ENCODE measurements around the gene MYH15. TPM values are rescaled to one million over a fixed set of nuclear protein-coding genes. Genes with fewer than 3 reads are reported as not detected.

Gene MYH15
- total RNA-seq, result 0.84 TPM

DNA sequence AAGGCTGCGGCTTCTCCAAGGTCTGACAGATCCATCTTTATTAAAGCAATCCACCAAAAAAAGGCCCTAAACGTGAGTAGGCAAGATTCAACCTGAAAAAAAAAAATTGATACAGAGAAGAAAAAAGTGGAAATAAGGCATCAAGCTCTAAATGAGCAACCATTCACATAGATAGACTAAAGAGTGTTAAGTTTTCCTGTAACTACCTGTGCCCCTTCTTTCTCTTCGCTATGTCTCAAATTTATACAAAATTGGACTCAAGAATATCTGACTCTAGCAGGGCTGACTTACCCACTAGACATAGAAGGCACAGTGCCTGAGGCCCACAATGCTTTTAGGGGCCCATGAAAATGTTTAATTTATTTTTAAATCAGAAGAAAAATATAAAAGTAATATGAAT is at the start of gene MYH15:
Gene MYH15 (minus strand): TSS at position 101 of the 400 bp plus-strand sequence. CDS start 66 bp downstream, at position 35.
- H3K4me1 ChIP-seq (ENCODE audit: insufficient read depth, low read length), result no peaks in the 10 kb centered on the region
- no peaks in the 10 kb centered on the region for H3K9me3 ChIP-seq (ENCODE audit: low read depth, low read length)
- no peak within 1 kb of the TSS for H3K4me3 ChIP-seq (ENCODE audit: low read length)
- no peaks in the 10 kb centered on the region for H3K27me3 ChIP-seq (ENCODE audit: insufficient read depth, low read length)

DNA sequence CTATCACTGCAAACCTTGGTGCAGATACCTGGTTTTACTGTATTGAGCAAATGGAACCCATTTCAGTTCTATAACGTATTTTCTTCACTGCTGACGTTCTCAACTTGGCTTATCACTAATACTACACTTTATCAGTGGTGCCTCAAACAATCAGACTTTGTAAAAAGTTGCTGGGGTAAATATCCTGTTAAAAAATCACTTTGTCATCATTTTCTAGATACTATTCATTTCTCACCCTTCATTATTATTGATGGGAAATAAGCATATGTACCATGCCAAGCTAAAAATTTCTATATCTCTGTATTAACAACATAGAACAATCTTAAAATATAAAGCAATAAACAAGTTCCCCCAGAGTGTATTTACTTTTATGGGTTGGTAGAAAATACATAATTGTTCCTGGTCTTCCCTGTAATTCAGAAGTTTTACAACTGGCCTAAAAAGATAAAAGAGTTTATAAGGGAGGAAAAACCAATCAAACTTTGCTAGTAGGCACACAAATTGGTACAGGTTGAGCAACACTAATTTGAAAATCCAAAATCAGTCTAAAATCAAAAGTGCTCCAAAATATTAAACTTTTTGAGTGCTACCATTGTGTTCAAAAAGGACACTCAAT is 45.7 kb upstream of the MYH15 start:
- H3K4me1 ChIP-seq (ENCODE audit: insufficient read depth, low read length), result no peaks in the 10 kb centered on the region
- H3K27me3 ChIP-seq (ENCODE audit: insufficient read depth, low read length), result no peaks in the 10 kb centered on the region
- no peak overlapping the region for H3K4me3 ChIP-seq (ENCODE audit: low read length)
- H3K9me3 ChIP-seq (ENCODE audit: low read depth, low read length), result no peaks in the 10 kb centered on the region

GRCh38 chr3:108554913-108555571 is 44.6 kb upstream of the MYH15 start:
- H3K27me3 ChIP-seq (ENCODE audit: insufficient read depth, low read length), result no peaks in the 10 kb centered on the region
- no peak overlapping the region for H3K4me3 ChIP-seq (ENCODE audit: low read length)
- no peaks in the 10 kb centered on the region for H3K9me3 ChIP-seq (ENCODE audit: low read depth, low read length)
- H3K4me1 ChIP-seq (ENCODE audit: insufficient read depth, low read length), result no peaks in the 10 kb centered on the region

DNA sequence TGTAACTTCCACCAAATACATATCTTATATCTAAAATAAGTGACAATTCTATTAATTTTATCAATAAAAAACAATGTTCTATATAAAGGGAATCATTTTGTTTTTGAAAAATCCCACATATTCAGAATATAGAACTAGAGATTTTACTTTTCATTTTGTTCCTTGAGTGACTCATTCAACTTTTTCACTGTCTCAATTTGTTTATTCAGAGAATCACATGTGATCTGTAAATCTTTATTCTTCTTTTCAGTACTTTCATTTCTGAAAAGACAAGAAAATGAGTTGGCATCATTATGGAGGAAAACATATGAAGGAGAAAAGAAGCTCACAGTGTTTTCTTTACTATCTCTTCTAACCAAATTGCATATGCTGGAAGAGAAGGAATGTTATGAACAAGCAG is 43.8 kb upstream of the MYH15 start:
- Histone ChIP-seq H3K4me3 (ENCODE audit: low read length) (no peak overlapping the region), H3K9me3 (ENCODE audit: low read depth, low read length) (no peaks in the 10 kb centered on the region), H3K4me1 (ENCODE audit: insufficient read depth, low read length) (no peaks in the 10 kb centered on the region), H3K27me3 (ENCODE audit: insufficient read depth, low read length) (no peaks in the 10 kb centered on the region)

GRCh38 chr3:108552267-108553159 is 42.1 kb upstream of the MYH15 start:
- Histone ChIP-seq H3K4me3 (ENCODE audit: low read length) (no peak overlapping the region), H3K27me3 (ENCODE audit: insufficient read depth, low read length) (no peaks in the 10 kb centered on the region)

DNA sequence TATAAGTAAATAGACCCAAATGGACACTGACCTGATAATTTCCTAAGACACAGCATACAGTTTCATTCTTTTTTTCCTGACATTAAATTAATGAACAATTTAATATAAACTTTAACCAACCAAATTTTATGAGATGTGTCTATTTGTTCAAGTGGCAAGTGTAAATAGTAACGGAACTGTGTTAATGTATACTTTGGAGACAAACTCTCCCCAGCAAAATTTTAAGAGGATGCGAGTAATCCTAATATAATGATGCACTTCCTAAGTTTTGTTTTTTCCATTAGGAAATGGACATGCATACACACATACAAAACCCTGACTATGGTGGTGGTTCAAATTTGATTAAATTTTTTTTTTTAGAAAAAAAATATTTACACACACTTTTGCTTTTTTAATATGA is 38.5 kb upstream of the MYH15 start:
- Histone ChIP-seq H3K4me1 (ENCODE audit: insufficient read depth, low read length) (no peaks in the 10 kb centered on the region), H3K4me3 (ENCODE audit: low read length) (no peak overlapping the region), H3K9me3 (ENCODE audit: low read depth, low read length) (no peaks in the 10 kb centered on the region), H3K27me3 (ENCODE audit: insufficient read depth, low read length) (no peaks in the 10 kb centered on the region)

More at GRCh38 chr3:108552267-108553159, 42.1 kb upstream of the MYH15 start:
- H3K4me1 ChIP-seq (ENCODE audit: insufficient read depth, low read length), result no peaks in the 10 kb centered on the region
- H3K9me3 ChIP-seq (ENCODE audit: low read depth, low read length), result no peaks in the 10 kb centered on the region

GRCh38 chr3:108548304-108548703 is 37.9 kb upstream of the MYH15 start:
- Histone ChIP-seq H3K4me3 (ENCODE audit: low read length) (no peak overlapping the region), H3K4me1 (ENCODE audit: insufficient read depth, low read length) (no peaks in the 10 kb centered on the region), H3K27me3 (ENCODE audit: insufficient read depth, low read length) (no peaks in the 10 kb centered on the region), H3K9me3 (ENCODE audit: low read depth, low read length) (no peaks in the 10 kb centered on the region)

GRCh38 chr3:108546692-108547091 is 36.3 kb upstream of the MYH15 start:
- Histone ChIP-seq H3K9me3 (ENCODE audit: low read depth, low read length) (no peaks in the 10 kb centered on the region), H3K4me1 (ENCODE audit: insufficient read depth, low read length) (no peaks in the 10 kb centered on the region), H3K4me3 (ENCODE audit: low read length) (no peak overlapping the region), H3K27me3 (ENCODE audit: insufficient read depth, low read length) (no peaks in the 10 kb centered on the region)

- Histone ChIP-seq H3K4me1 (ENCODE audit: insufficient read depth, low read length) (no peaks in the 10 kb centered on the region), H3K4me3 (ENCODE audit: low read length) (no peak overlapping the region), H3K27me3 (ENCODE audit: insufficient read depth, low read length) (no peaks in the 10 kb centered on the region), H3K9me3 (ENCODE audit: low read depth, low read length) (no peaks in the 10 kb centered on the region)
Observed at GRCh38 chr3:108546247-108546646, 35.9 kb upstream of the MYH15 start.

- H3K9me3 ChIP-seq (ENCODE audit: low read depth, low read length), result no peaks in the 10 kb centered on the region
- peaks cover 4% of the 10 kb centered on the region for H3K27me3 ChIP-seq (ENCODE audit: insufficient read depth, low read length)
- H3K4me1 ChIP-seq (ENCODE audit: insufficient read depth, low read length), result no peaks in the 10 kb centered on the region
- no peak overlapping the region for H3K4me3 ChIP-seq (ENCODE audit: low read length)
Observed at GRCh38 chr3:108538083-108538482, 27.7 kb upstream of the MYH15 start.

DNA sequence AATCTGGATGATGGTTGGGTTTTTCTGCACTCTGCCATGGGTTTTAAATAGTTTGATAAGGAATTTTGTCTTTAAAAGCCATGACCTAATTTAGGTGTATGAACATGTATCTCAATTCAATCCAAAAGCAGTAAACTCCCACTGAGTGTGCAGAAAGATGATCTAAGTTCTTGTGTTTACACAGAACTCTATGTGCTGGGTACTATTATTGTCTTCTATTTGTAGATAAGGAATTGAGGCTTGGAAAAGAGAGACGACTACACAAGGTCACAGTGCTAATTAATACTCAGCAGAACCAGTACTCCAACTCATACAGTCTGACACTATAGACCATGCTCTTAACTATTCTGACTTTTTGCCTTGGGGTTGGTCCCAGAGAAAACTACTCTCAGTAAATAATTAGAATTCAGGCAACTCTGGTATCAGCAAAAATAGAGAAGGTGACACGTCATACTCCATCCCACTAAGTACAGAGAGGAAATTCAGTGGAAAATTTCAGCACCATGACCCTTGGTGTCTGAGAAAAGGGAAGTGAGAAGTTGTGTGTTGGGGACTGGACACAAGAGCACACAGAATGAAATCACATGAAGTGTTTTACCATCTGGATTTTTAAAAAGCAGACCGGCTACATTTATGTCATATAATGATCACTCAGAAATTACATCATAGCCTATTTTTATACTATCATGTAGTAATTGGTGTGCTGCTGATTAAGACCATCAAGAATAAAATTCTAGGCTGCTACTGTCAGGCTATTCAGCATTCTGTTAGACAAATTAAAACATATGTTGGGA is 18.3 kb upstream of the MYH15 start:
- Histone ChIP-seq H3K27me3 (ENCODE audit: insufficient read depth, low read length) (no peaks in the 10 kb centered on the region), H3K4me3 (ENCODE audit: low read length) (no peak overlapping the region), H3K9me3 (ENCODE audit: low read depth, low read length) (no peaks in the 10 kb centered on the region), H3K4me1 (ENCODE audit: insufficient read depth, low read length) (peaks cover 4% of the 10 kb centered on the region)

- Histone ChIP-seq H3K27me3 (ENCODE audit: insufficient read depth, low read length) (no peaks in the 10 kb centered on the region), H3K9me3 (ENCODE audit: low read depth, low read length) (no peaks in the 10 kb centered on the region), H3K4me1 (ENCODE audit: insufficient read depth, low read length) (peaks cover 4% of the 10 kb centered on the region), H3K4me3 (ENCODE audit: low read length) (no peak overlapping the region)
Observed at GRCh38 chr3:108527817-108528216, 17.4 kb upstream of the MYH15 start.

GRCh38 chr3:108527109-108527508 is 16.7 kb upstream of the MYH15 start:
- H3K9me3 ChIP-seq (ENCODE audit: low read depth, low read length), result no peaks in the 10 kb centered on the region
- peaks cover 4% of the 10 kb centered on the region for H3K4me1 ChIP-seq (ENCODE audit: insufficient read depth, low read length)
- H3K27me3 ChIP-seq (ENCODE audit: insufficient read depth, low read length), result no peaks in the 10 kb centered on the region
- no peak overlapping the region for H3K4me3 ChIP-seq (ENCODE audit: low read length)

- H3K9me3 ChIP-seq (ENCODE audit: low read depth, low read length), result no peaks in the 10 kb centered on the region
- H3K4me3 ChIP-seq (ENCODE audit: low read length), result no peak overlapping the region
- H3K27me3 ChIP-seq (ENCODE audit: insufficient read depth, low read length), result no peaks in the 10 kb centered on the region
- H3K4me1 ChIP-seq (ENCODE audit: insufficient read depth, low read length), result peaks cover 4% of the 10 kb centered on the region
Observed at GRCh38 chr3:108525971-108526370, 15.6 kb upstream of the MYH15 start.

DNA sequence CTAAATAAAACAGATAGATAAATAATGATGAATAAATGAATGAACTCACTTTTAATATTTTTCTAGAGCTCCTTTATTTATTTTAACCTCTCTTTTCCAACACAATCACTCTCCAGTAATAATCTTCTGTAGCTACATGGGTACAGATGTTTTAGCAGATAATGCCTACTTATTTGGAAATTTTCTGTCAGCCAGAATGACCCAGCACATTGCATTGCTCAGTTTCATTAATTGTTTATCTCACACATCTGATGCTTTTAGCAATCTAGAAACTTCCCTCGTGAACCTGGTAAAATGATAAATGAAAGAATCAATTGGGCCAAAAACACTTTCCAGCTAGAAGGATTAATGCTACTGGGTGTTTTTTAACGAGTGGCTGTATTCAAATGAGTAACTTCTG is 14.9 kb upstream of the MYH15 start:
- Histone ChIP-seq H3K4me1 (ENCODE audit: insufficient read depth, low read length) (peaks cover 4% of the 10 kb centered on the region), H3K4me3 (ENCODE audit: low read length) (no peak overlapping the region), H3K9me3 (ENCODE audit: low read depth, low read length) (no peaks in the 10 kb centered on the region), H3K27me3 (ENCODE audit: insufficient read depth, low read length) (no peaks in the 10 kb centered on the region)

Measured in mononuclear cell (primary cell).